Pancreas (tissue), 10 donors: ENCODE measurements around the gene KIAA1755. TPM values are rescaled to one million over a fixed set of nuclear protein-coding genes. Genes with fewer than 3 reads are reported as not detected.

Experiments used
- ATAC-seq, 4 donors: fragments of 200-7000 bp; cut with Tn5 transposase; one replicate each; pipeline versions ENCODE4 v1.8.0 to v1.9.1; 2020; ENCODE audit warnings: mild to moderate bottlenecking in 4 of 4, moderate library complexity in 4 of 4
- DNase-seq, 6 donors: peaks; one replicate each; pipeline ENCODE4 v3.0.0-alpha.2; 2020
- FAIRE-seq: peaks from 2 replicates; lab custom pipeline; 2012; peaks lifted over from hg19 to GRCh38; lab: Jason Lieb, UNC
- H3K27ac ChIP-seq, 4 donors: fragments of 200-600 bp; sonication (generic); 1 replicate in 3 of 4; 2 replicates in 1 of 4; pipeline versions ENCODE4 v1.5.0 to v1.8.0; 2020
- H3K27me3 ChIP-seq, 4 donors: fragments of 200-600 bp; one replicate each; pipeline ENCODE4 v1.8.0; 2021
- H3K36me3 ChIP-seq, 3 donors: fragments of 200-600 bp; sonication (generic) in 1 of 3; one replicate each; pipeline versions ENCODE4 v1.5.0 to v1.8.0; 2020 to 2021
- H3K4me1 ChIP-seq, 3 donors: fragments of 200-600 bp; one replicate each; pipeline ENCODE4 v1.8.0; 2021
- H3K4me3 ChIP-seq, 4 donors: fragments of 200-600 bp; sonication (generic) in 2 of 4; one replicate each; pipeline versions ENCODE4 v1.5.0 to v1.8.0; 2020 to 2021
- H3K9me3 ChIP-seq, 4 donors: fragments of 200-600 bp; one replicate each; pipeline ENCODE4 v1.8.0; 2021
- CTCF ChIP-seq, 4 donors: fragments of 200-600 bp; sonication (generic) in 3 of 4; IDR thresholded peaks; one replicate each; pipeline versions ENCODE4 v1.5.0 to v1.8.0; 2021; ENCODE audit warnings: antibody characterized with exemption in 4 of 4
- WGBS, 2 donors: extraction: QIAGEN DNeasy Blood & Tissue Kit; methylation state at CpG; one replicate each; pipeline ENCODE4 v1.1.7; 2013; 5-methylcytosine and 5-hydroxymethylcytosine counted together
- intact Hi-C, 3 donors: fragments of 100-400 bp; cut with DNase I; formaldehyde crosslinking; loops; one replicate each; pipeline versions ENCODE4 v1.11.1 to v1.14.2; 2022
- polyA plus RNA-seq, 2 donors: library from polyadenylated mRNA; stranded (reverse); fragments of 200-250 nt; gene quantifications; one replicate each; pipeline ENCODE4 v1.2.3, GENCODE V29; 2013
- total RNA-seq, 6 donors: library from RNA; stranded (reverse); fragmentation: NEBNext Ultra II Directional in 4 of 6; extraction: Animal tissue kit (Norgen Biotek cat#: 25700) in 4 of 6; gene quantifications; one replicate each; pipeline versions ENCODE4 v1.2.1 to v1.2.4, GENCODE V29; 2021 to 2023
- donor health status: healthy with polysubstance abuse.
- donor health status: DM: no; HTN: no; CAD: no; lungs with moderate emphysema.
- donor health status: DM: no; HTN: no; CAD: no.
- donor health status: control.
- donor health status: control.
- donor health status: Bipolar disorder and iron deficiency.
- donor health status: DM: yes; HTN: yes; CAD: no.
- donor health status: DM: no; HTN: no; CAD: no.
- donor health status: DM: no; HTN: no; CAD: no.
- donor health status: DM: yes; HTN: yes; CAD: no.

Gene KIAA1755
- total and polyA plus RNA-seq, 8 donors, result 0.24 to 2.5 (median 0.96) TPM

DNA sequence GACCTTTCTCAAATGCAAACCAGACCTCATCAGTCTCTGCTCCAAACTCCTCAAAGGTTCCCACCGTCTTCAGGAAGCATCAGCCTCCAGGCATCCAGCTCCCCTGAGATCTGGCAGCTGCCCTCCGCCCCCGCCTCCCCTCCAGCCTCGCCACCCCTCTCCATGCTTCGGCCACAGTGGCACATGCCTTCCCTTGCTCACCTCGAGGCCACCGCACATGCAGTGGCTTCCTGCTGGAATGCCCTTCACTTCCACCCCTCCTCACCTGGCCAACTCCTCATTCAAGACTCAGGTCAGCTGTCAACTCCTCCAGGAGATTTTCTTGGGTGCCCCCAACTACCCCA lies 13.4 kb downstream of the KIAA1755 start:
- no peaks in the 10 kb centered on the region for H3K36me3 ChIP-seq
- H3K4me1 ChIP-seq, result no peaks in the 10 kb centered on the region
- no peak for TF ChIP-seq CTCF (IDR thresholded peaks at IDR 0.05)
- intact Hi-C loops, result no loop called here
- FAIRE-seq, result no peak
- 78 to 79% methylated on average over 7 of the region's 7 CpGs for WGBS, 2 donors
- ATAC-seq, result no peak
- no peaks in the 10 kb centered on the region for H3K27me3 ChIP-seq
- no peaks in the 10 kb centered on the region for H3K9me3 ChIP-seq
- H3K4me3 ChIP-seq, result no peak overlapping the region
- no peak overlapping the region for H3K27ac ChIP-seq
- no peak for DNase-seq

GRCh38 chr20:38246357-38247165 lies 14.0 kb downstream of the KIAA1755 start:
- Histone ChIP-seq H3K4me1 (no peaks in the 10 kb centered on the region), H3K4me3 (no peak overlapping the region), H3K36me3 (no peaks in the 10 kb centered on the region), H3K9me3 (no peaks in the 10 kb centered on the region), H3K27me3 (no peaks in the 10 kb centered on the region), H3K27ac (no peak overlapping the region)
- no peak for FAIRE-seq
- intact Hi-C loops, result no loop called here
- no peak for TF ChIP-seq CTCF (IDR thresholded peaks at IDR 0.05)
- ATAC-seq, result no peak
- DNase-seq, result no peak
- WGBS, 2 donors, result 73 to 74% methylated on average over 14 of the region's 14 CpGs

DNA sequence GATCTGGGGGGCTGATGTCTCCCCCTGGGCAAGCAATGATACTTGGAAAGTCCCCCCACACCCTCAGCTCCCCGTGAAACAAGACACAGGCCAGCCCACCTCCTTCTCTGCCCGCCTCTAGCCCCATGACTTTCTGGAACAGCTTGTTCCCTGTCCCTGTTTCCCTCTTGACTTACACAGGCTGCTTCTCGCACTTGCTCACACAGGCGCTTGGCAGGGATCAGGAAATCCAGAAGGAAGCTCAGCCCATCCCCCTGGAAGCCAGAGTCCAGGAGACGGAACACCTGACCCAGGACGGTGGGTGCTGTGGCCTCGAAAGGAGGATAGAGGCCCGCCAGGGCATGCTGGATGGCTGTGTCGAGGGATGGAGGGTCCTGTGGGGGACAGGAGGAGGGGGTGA lies 14.8 kb downstream of the KIAA1755 start:
- Histone ChIP-seq H3K36me3 (no peaks in the 10 kb centered on the region), H3K27ac (no peak overlapping the region), H3K4me3 (no peak overlapping the region), H3K9me3 (no peaks in the 10 kb centered on the region), H3K4me1 (no peaks in the 10 kb centered on the region), H3K27me3 (no peaks in the 10 kb centered on the region)
- TF ChIP-seq CTCF (IDR thresholded peaks at IDR 0.05), result no peak
- DNase-seq (no peak), ATAC-seq (no peak), FAIRE-seq (no peak)
- 76 to 80% methylated on average over 9 of the region's 9 CpGs for WGBS, 2 donors
- intact Hi-C loops, result no loop called here

GRCh38 chr20:38243709-38244020 lies 16.9 kb downstream of the KIAA1755 start:
- Histone ChIP-seq H3K9me3 (no peaks in the 10 kb centered on the region), H3K27ac (no peak overlapping the region), H3K4me1 (no peaks in the 10 kb centered on the region), H3K27me3 (no peaks in the 10 kb centered on the region), H3K4me3 (no peak overlapping the region), H3K36me3 (no peaks in the 10 kb centered on the region)
- no peak for TF ChIP-seq CTCF (IDR thresholded peaks at IDR 0.05)
- DNase-seq (no peak), ATAC-seq (no peak), FAIRE-seq (no peak)
- WGBS, 2 donors, result 62 to 69% methylated on average over 2 of the region's 2 CpGs
- intact Hi-C loops, result no loop called here

- Histone ChIP-seq H3K4me3 (no peak overlapping the region), H3K36me3 (no peaks in the 10 kb centered on the region), H3K27ac (no peak overlapping the region), H3K27me3 (no peaks in the 10 kb centered on the region), H3K9me3 (no peaks in the 10 kb centered on the region), H3K4me1 (no peaks in the 10 kb centered on the region)
- no peak for TF ChIP-seq CTCF (IDR thresholded peaks at IDR 0.05)
- ATAC-seq, result no peak
- FAIRE-seq, result no peak
- intact Hi-C loops, result no loop called here
- DNase-seq, result no peak
- WGBS, 2 donors, result 32 to 50% methylated on average over 5 of the region's 5 CpGs
Measured at GRCh38 chr20:38242848-38243708, 17.5 kb downstream of the KIAA1755 start.
